ENCODE measurements around the gene ZNF750.

GRCh38 chr17:82814834-82815233 is 25.0 kb downstream of the ZNF750 start:
- TF ChIP-seq CTCF (IDR thresholded peaks at IDR 0.05) (no peak), POLR2A (IDR thresholded peaks at IDR 0.05) (no peak)

All from lower leg skin (tissue), 3 donors.